Ishikawa (cell line): ENCODE measurements around the gene FSIP1.

ENCODE experiments used
- CEBPB ChIP-seq: IDR thresholded peaks from 2 replicates; pipeline ENCODE4 v1.6.1; 2012
- EGR1 ChIP-seq: IDR thresholded peaks from 2 replicates; pipeline ENCODE4 v1.6.1; 2012
- EP300 ChIP-seq: IDR thresholded peaks from 2 replicates; pipeline ENCODE4 v1.6.1; 2012; ENCODE audit warnings: borderline replicate concordance
- FOXM1 ChIP-seq: IDR thresholded peaks from 2 replicates; pipeline ENCODE4 v1.6.1; 2012; ENCODE audit warnings: low read depth, borderline replicate concordance
- RAD21 ChIP-seq: IDR thresholded peaks from 2 replicates; pipeline ENCODE4 v1.6.1; 2012; ENCODE audit warnings: low read depth
- TAF1 ChIP-seq: IDR thresholded peaks from 2 replicates; pipeline ENCODE4 v1.6.1; 2012; ENCODE audit warnings: low read depth, mild to moderate bottlenecking
- TCF12 ChIP-seq: IDR thresholded peaks from 2 replicates; pipeline ENCODE4 v1.6.1; 2012; ENCODE audit warnings: low read depth
- YY1 ChIP-seq: IDR thresholded peaks from 2 replicates; pipeline ENCODE4 v1.6.1; 2012; ENCODE audit warnings: low read depth
- TF ChIP-seq, protein P1 (sequence below): IDR thresholded peaks from 2 replicates; pipeline ENCODE4 v1.6.1; 2012; ENCODE audit warnings: low read depth, mild to moderate bottlenecking
- TF ChIP-seq, protein P2 (sequence below): IDR thresholded peaks from 2 replicates; pipeline ENCODE4 v1.6.1; 2012

DNA sequence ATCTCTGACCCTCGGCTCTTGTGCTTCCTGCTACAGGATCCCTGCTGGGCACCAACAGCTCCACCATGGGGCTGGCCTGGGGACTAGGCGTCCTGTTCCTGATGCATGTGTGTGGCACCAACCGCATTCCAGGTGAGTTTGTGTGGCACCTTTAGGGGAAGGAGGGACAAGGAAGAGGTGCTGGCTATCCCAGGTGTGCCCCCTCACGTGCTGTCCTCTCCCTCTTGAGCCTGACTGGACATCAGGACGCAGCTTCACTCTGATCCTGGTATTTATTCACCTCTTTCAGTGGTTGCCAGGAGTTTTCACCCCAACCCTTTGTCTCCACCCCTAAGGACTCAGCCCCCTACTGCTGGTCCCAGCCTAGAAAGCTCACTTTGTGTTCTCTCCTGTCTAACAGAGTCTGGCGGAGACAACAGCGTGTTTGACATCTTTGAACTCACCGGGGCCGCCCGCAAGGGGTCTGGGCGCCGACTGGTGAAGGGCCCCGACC lies 200.8 kb downstream of the FSIP1 start:
- TF ChIP-seq, protein P1, sequence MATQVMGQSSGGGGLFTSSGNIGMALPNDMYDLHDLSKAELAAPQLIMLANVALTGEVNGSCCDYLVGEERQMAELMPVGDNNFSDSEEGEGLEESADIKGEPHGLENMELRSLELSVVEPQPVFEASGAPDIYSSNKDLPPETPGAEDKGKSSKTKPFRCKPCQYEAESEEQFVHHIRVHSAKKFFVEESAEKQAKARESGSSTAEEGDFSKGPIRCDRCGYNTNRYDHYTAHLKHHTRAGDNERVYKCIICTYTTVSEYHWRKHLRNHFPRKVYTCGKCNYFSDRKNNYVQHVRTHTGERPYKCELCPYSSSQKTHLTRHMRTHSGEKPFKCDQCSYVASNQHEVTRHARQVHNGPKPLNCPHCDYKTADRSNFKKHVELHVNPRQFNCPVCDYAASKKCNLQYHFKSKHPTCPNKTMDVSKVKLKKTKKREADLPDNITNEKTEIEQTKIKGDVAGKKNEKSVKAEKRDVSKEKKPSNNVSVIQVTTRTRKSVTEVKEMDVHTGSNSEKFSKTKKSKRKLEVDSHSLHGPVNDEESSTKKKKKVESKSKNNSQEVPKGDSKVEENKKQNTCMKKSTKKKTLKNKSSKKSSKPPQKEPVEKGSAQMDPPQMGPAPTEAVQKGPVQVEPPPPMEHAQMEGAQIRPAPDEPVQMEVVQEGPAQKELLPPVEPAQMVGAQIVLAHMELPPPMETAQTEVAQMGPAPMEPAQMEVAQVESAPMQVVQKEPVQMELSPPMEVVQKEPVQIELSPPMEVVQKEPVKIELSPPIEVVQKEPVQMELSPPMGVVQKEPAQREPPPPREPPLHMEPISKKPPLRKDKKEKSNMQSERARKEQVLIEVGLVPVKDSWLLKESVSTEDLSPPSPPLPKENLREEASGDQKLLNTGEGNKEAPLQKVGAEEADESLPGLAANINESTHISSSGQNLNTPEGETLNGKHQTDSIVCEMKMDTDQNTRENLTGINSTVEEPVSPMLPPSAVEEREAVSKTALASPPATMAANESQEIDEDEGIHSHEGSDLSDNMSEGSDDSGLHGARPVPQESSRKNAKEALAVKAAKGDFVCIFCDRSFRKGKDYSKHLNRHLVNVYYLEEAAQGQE = no peak
- TF ChIP-seq, protein P2, sequence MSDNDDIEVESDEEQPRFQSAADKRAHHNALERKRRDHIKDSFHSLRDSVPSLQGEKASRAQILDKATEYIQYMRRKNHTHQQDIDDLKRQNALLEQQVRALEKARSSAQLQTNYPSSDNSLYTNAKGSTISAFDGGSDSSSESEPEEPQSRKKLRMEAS = no peak
- TF ChIP-seq FOXM1 (no peak), EP300 (no peak), CEBPB (no peak), YY1 (no peak), TAF1 (no peak), TCF12 (no peak), EGR1 (no peak), RAD21 (peak; percentile 16; the same call in 1 of the 2 replicates)
